GM12878 (cell line): ENCODE measurements around the gene ZNF281. TPM values are rescaled to one million over a fixed set of nuclear protein-coding genes. Genes with fewer than 3 reads are reported as not detected.

ENCODE experiments used
- ATAC-seq: fragments of 200-7000 bp; cut with Tn5 transposase; 3 replicates; pipeline ENCODE4 v1.9.1; 2020; ENCODE audit warnings: mild to moderate bottlenecking, moderate library complexity
- BruUV-seq: library from RNA; stranded (reverse); fragments of 400-500 nt; replicated peaks from 2 replicates; lab custom pipeline; 2021; lab: Mats Ljungman, UMichigan
- CTCF ChIA-PET: fragments of 300-600 bp; sonication (Branson Sonifier 250); formaldehyde crosslinking; extraction: SDS; loops from one replicate; lab custom pipeline; 2021; ENCODE audit warnings: inconsistent platforms; lab: Yijun Ruan, JAX
- POLR2A ChIA-PET: fragments of 350-600 bp; formaldehyde crosslinking; extraction: SDS; loops from one replicate; lab custom pipeline; 2021; ENCODE audit warnings: inconsistent platforms; lab: Charles Lee
- RAD21 ChIA-PET: fragments of 300-600 bp; sonication (Branson Sonifier 250); formaldehyde crosslinking; loops from one replicate; lab custom pipeline; 2023; ENCODE audit warnings: antibody characterized with exemption; ENCODE audit not compliant: unreplicated experiment; lab: Charles Lee
- SMC1A ChIA-PET: fragments of 300-600 bp; sonication (Branson Sonifier 250); formaldehyde crosslinking; loops from one replicate; lab custom pipeline; 2023; ENCODE audit not compliant: unreplicated experiment, uncharacterized antibody; lab: Charles Lee
- DNase-seq: peaks from one replicate; pipeline ENCODE4 v3.0.0-alpha.2; 2011; ENCODE audit warnings: low read depth, low spot score
- FAIRE-seq: peaks from 3 replicates; lab custom pipeline; 2011; peaks lifted over from hg19 to GRCh38; lab: Jason Lieb, UNC
- H2AFZ ChIP-seq: 2 replicates; pipeline ENCODE4 v1.6.0; 2011; ENCODE audit warnings: low read depth, low read length, control low read depth; ENCODE audit not compliant: control insufficient read depth
- H3K27ac ChIP-seq: 2 replicates; pipeline ENCODE4 v1.5.1; 2011; ENCODE audit warnings: control low read depth; ENCODE audit not compliant: control insufficient read depth, insufficient read depth
- H3K27me3 ChIP-seq, 2 experiments: replicated peaks in 1 of 2; 2 replicates each; pipeline versions ENCODE4 v1.6.0 to v1.6.1; 2011; ENCODE audit warnings: low read length in 1 of 2; ENCODE audit not compliant: control insufficient read depth in 2 of 2, insufficient read depth in 2 of 2
- H3K36me3 ChIP-seq, 2 experiments: 2 replicates each; pipeline ENCODE4 v1.5.1; 2011; ENCODE audit warnings: low read length in 1 of 2; ENCODE audit not compliant: control insufficient read depth in 2 of 2, insufficient read depth in 2 of 2
- H3K4me1 ChIP-seq: 2 replicates; pipeline ENCODE4 v1.6.1; 2011; ENCODE audit warnings: mild to moderate bottlenecking, low read length, moderate library complexity, mixed read lengths; ENCODE audit not compliant: control insufficient read depth, insufficient read depth
- H3K4me2 ChIP-seq: 2 replicates; pipeline ENCODE4 v1.6.0; 2011; ENCODE audit warnings: control low read depth; ENCODE audit not compliant: control insufficient read depth, insufficient read depth
- H3K4me3 ChIP-seq: fragments of 200-600 bp; sonication (generic); 2 replicates; pipeline ENCODE4 v1.5.1; 2016
- H3K79me2 ChIP-seq: 2 replicates; pipeline ENCODE4 v1.6.0; 2011; ENCODE audit warnings: low read length; ENCODE audit not compliant: control insufficient read depth, insufficient read depth
- H3K9ac ChIP-seq: 2 replicates; pipeline ENCODE4 v1.8.0; 2011; ENCODE audit warnings: low read length, control low read depth, mixed read lengths; ENCODE audit not compliant: control insufficient read depth, insufficient read depth
- H3K9me3 ChIP-seq: replicated peaks from 3 replicates; pipeline ENCODE4 v1.5.1; 2011; ENCODE audit warnings: mild to moderate bottlenecking, low read length; ENCODE audit not compliant: control insufficient read depth, insufficient read depth
- H4K20me1 ChIP-seq: 2 replicates; pipeline ENCODE4 v1.6.0; 2011; ENCODE audit not compliant: control insufficient read depth, insufficient read depth
- BCL3 ChIP-seq: IDR thresholded peaks from 2 replicates; pipeline ENCODE4 v1.6.1; 2011; ENCODE audit warnings: borderline replicate concordance, low read depth, mild to moderate bottlenecking, moderate library complexity, low read length; ENCODE audit not compliant: insufficient read depth, poor library complexity, severe bottlenecking
- CBX5 ChIP-seq: sonication (generic); IDR thresholded peaks from 2 replicates; pipeline ENCODE4 v1.6.1; 2016; ENCODE audit warnings: low read depth, moderate library complexity, mild to moderate bottlenecking, inconsistent platforms
- CUX1 ChIP-seq: IDR thresholded peaks from 2 replicates; pipeline ENCODE4 v1.6.1; 2012; ENCODE audit warnings: improper control_type of control experiment, low read depth, low read length; ENCODE audit not compliant: insufficient replicate concordance
- JUNB ChIP-seq: IDR thresholded peaks from 2 replicates; pipeline ENCODE4 v1.6.1; 2016; ENCODE audit warnings: antibody characterized with exemption, mild to moderate bottlenecking
- NFYB ChIP-seq: IDR thresholded peaks from 2 replicates; pipeline ENCODE4 v1.6.1; 2011; ENCODE audit warnings: low read depth, mild to moderate bottlenecking, low read length, improper control_type of control experiment, moderate library complexity; ENCODE audit not compliant: insufficient read depth
- PAX8 ChIP-seq: fragments of 450-650 bp; IDR thresholded peaks from 2 replicates; pipeline ENCODE4 v1.6.1; 2017; ENCODE audit warnings: mild to moderate bottlenecking, moderate library complexity
- STAT1 ChIP-seq: fragments of 450-650 bp; conservative IDR thresholded peaks from 2 replicates; pipeline ENCODE4 v1.6.1; 2014; ENCODE audit warnings: antibody characterized with exemption, mild to moderate bottlenecking
- YY1 ChIP-seq: IDR thresholded peaks from 2 replicates; pipeline ENCODE4 v1.6.1; 2011; ENCODE audit warnings: low read depth, mild to moderate bottlenecking, low read length
- ZZZ3 ChIP-seq: IDR thresholded peaks from 2 replicates; pipeline ENCODE4 v1.6.1; 2011; ENCODE audit warnings: low read depth; ENCODE audit not compliant: control insufficient read depth, insufficient read length
- WGBS: methylation state at CpG from one replicate; pipeline ENCODE4 v1.1.6; 2016; ENCODE audit warnings: low lambda C conversion rate; ENCODE audit not compliant: insufficient replicate concordance, insufficient coverage; ENCODE audit errors: missing lambda C conversion rate; 5-methylcytosine and 5-hydroxymethylcytosine counted together
- in situ Hi-C: fragments of 300-500 bp; cut with MboI; formaldehyde crosslinking; loops from 9 replicates; pipeline ENCODE4 v1.14.3; 2018; ENCODE audit warnings: mixed read lengths
- intact Hi-C: fragments of 100-400 bp; cut with micrococcal nuclease; formaldehyde crosslinking; loops from one replicate; pipeline ENCODE4 v1.14.2; 2022; ENCODE audit not compliant: unreplicated experiment
- polyA plus RNA-seq, 11 experiments: library from polyadenylated mRNA; depleted of rRNA in 4 of 11; unstranded in 6 of 11; stranded (reverse) in 5 of 11; fragments of >200 nt; fragmentation: Nextera tagmentation in 4 of 11; fragmentation: Illumina TruSeq in 1 of 11; extraction: Ambion mirVana in 4 of 11; extraction: Trizol in 1 of 11; gene quantifications; 1 replicate in 1 of 11; 2 replicates in 10 of 11; pipeline versions ENCODE4 v1.2.1 to v1.2.3, GENCODE V29; 2011 to 2016; ENCODE audit warnings: inconsistent platforms in 2 of 11, missing spikeins in 2 of 11, low read depth in 1 of 11
- total RNA-seq, 4 experiments: library from RNA; depleted of rRNA in 3 of 4; stranded (reverse); fragments of >200 nt in 3 of 4; fragmentation: Illumina TruSeq in 1 of 4; extraction: Trizol in 1 of 4; gene quantifications; 2 replicates each; pipeline versions ENCODE4 v1.2.1 to v1.2.3, GENCODE V29; 2013 to 2021

ZNF281 gene
- total and polyA plus RNA-seq, 10 of the 15 experiments (the other 5 are each of a cell fraction or from before 2014, with no cell fraction given), result 8.3 to 21.8 (median 15.4) TPM

DNA sequence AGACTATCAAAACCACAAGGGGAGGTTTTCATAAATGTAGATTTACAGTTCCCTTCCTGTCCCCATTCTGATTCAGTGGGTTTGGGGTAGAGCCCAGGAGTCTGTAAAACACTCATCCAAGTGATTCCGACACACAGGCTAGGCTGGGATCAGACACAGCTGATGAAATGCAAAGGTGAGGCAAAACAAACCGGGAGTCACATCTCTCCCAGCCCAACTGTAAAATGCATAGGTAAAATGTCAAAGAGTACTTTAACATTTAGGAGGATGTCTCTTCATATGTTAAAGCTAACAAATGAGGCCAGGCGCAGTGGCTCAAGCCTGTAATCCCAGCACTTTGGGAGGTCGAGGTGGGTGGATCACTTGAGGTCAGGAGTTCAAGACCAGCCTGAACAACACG is 45.0 kb downstream of the ZNF281 start:
- WGBS, result 84% methylated on average over 5 of the region's 5 CpGs

More for the DNA sequence above, 45.0 kb downstream of the ZNF281 start:
- 0 out of 2 replicates have a peak, but pooled peaks cover 3% of the 10 kb centered on the region for H3K4me1 ChIP-seq
- H3K27ac ChIP-seq, result no peak overlapping the region
- no peak overlapping the region for H3K4me3 ChIP-seq
- BruUV-seq, result no TSS peak
- intact Hi-C loops, result no loop called here
- no peaks in the 10 kb centered on the region for H3K9me3 ChIP-seq
- in situ Hi-C loops, result no loop called here
- ATAC-seq, result no peak
- no peak for TF ChIP-seq CBX5
- no peak for TF ChIP-seq JUNB
- TF ChIP-seq YY1, result no peak
- no peak for TF ChIP-seq NFYB
- no peak for TF ChIP-seq PAX8
- TF ChIP-seq BCL3, result no peak
- TF ChIP-seq CUX1, result no peak
- no peak for TF ChIP-seq ZZZ3
- no peak for TF ChIP-seq STAT1
- no peak overlapping the region for H3K9ac ChIP-seq
- no peak for FAIRE-seq
- no peak overlapping the region for H3K4me2 ChIP-seq
- SMC1A ChIA-PET, result interaction anchor here (0.7 to 2.5 kb wide), 7 partner anchors 9 to 124 kb away, joined by 3 to 7 read pairs (median 3); no protein-coding TSS in a partner anchor
- no peaks in the 10 kb centered on the region for H3K79me2 ChIP-seq
- H2AFZ ChIP-seq, result no peak overlapping the region
- no peaks in the 10 kb centered on the region for H4K20me1 ChIP-seq
- no peak for DNase-seq
- POLR2A ChIA-PET, result interaction anchor here (0.6 to 1.5 kb wide), 2 partner anchors 11 to 57 kb away, joined by 3 read pairs; no protein-coding TSS in a partner anchor
- H3K27me3 ChIP-seq, result no peaks in the 10 kb centered on the region
- H3K36me3 ChIP-seq, result no peaks in the 10 kb centered on the region
- CTCF ChIA-PET, result interaction anchor here (1.1 to 1.9 kb wide), 6 partner anchors 10 to 144 kb away, joined by 3 to 9 read pairs (median 6); no protein-coding TSS in a partner anchor
- RAD21 ChIA-PET, result no interaction called here
